ENCODE data around the gene NEK11.

NEK11 gene

GRCh38 chr3:131396170-131396569, 369.5 kb downstream of the NEK11 start:
- TF ChIP-seq Cebpa-rat (IDR thresholded peaks at IDR 0.05): no peak
- no peaks in the 10 kb centered on the region for H3K9me3 ChIP-seq (replicated peaks in 1 of 11)

DNA sequence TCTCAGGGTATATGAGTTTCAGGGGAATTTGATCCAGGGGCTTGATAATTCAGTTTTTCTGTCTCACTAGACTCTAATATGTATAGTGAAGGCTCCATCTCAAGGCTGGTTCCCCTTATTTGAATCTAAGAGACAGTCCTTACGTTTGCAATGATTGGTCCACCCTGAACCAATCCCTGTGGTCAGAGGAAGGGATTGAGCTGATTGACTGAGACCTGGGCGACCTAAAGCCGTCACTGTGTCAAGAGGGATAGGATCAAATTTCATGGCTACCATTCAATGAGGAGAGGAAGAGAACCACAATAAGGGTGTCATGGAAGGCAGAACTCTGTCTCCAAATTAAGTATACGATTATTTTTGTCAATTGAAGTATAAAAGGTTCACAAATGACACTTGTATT, 371.2 kb downstream of the NEK11 start:
- Histone ChIP-seq H4K20me1 (no peaks in the 10 kb centered on the region), H3K4me1 (peaks cover 0 to 11% (median 0%) of the 10 kb centered on the region in 10 experiments; a peak in 7 of 20 replicates), H3K9me3 (replicated peaks in 1 of 11) (no peaks in the 10 kb centered on the region), H3K27me3 (no peaks in the 10 kb centered on the region), H3K27ac (no peak overlapping the region), H3K4me3 (no peak overlapping the region), H3K9ac (no peak overlapping the region), H3K4me2 (no peak overlapping the region), H3K36me3 (no peaks in the 10 kb centered on the region)
- TF ChIP-seq Cebpa-rat (IDR thresholded peaks at IDR 0.05): no peak

More at GRCh38 chr3:131396170-131396569, 369.5 kb downstream of the NEK11 start:
- Histone ChIP-seq H3K27ac (no peak overlapping the region), H3K4me2 (no peak overlapping the region), H3K4me1 (no peaks in the 10 kb centered on the region), H3K27me3 (no peaks in the 10 kb centered on the region), H3K36me3 (no peaks in the 10 kb centered on the region), H3K4me3 (no peak overlapping the region), H4K20me1 (no peaks in the 10 kb centered on the region), H3K9ac (no peak overlapping the region)

Data from BLaER1 treated with 17β-estradiol and CSF1 and Interleukin-3, amounts not matched to agents 10 nM and 100 nM (cell line).